ENCODE results near the gene WNK2.

Gene WNK2

DNA sequence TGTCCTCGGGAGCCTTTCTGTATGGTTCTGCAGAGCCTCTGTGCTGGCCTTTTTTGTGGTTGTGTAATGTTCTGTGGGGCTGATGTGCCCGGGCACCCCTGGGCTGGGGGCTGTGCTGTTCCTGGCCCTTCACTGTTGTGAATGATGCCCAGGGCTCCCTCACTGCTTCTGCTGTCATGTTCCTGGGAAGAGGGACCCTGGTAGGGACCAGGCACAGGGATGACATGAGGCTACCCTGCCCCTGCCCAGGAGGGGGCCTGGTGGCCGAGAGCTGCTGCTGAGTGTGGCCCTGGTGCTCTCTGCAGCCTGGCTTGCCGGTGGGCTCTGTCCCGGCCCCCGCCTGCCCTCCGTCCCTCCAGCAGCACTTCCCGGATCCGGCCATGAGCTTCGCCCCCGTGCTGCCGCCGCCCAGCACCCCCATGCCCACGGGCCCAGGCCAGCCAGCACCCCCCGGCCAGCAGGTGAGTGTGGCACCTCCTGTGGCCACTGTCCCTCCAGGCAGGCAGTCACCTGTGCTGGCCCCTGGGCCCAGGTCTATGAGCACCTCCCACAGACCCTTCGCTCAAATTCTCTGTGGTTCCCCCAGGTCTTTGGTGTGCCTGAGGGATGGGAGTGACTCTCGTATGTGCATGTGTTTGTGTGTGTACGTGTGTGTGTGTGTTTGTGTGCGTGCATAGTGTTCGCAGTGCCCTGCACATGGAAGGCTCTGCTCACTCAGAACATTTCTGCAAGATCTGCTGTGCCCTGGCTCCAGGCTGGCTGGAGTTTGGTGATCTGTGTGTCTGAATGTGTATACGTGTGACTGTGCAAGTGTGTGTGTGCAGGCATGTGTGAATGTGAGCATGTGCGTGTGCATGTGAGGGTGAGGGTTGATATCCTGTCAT lies 72.3 kb downstream of the WNK2 start:
- DNase-seq, result no peak

DNA sequence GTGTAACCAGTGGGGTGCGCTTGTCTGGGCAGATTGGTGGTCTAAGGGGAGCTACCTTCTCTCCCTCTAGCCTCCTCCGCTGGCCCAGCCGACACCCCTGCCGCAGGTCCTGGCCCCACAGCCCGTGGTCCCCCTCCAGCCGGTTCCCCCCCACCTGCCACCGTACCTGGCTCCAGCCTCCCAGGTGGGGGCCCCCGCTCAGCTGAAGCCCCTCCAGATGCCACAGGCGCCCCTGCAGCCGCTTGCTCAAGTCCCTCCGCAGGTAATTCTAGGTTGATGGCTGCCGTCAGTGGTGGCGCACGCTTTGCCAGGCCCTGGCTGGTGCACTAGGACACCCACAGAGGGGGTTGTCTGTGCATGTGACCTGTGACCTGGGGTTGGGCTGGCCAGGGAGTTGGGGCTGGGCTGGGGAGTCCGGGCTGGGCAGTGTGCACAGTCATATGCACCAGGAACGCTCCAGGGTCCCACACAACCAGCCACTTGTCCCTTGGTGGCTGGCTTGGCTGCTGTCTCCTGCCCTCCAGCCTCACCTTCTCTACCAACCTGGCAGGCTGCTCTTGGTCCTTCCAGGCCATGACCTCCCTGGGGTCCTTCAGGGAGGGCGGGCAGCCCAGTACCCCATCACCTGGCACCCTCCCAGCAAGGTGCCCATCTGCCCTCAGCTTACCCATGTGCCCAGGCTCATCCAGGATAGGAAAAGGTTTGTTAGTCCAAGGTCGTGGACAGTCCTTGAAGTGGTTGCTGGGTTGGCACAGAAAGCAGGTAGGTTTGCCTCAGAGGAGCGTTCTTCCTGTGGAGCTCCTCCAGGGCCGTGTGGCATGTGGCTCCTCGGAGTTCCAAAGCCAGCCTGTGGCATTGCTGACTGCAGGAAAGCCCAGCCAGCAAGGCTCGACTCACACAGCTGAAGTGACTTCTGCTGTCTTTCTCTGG lies 73.2 kb downstream of the WNK2 start:
- DNase-seq, result no peak

DNA sequence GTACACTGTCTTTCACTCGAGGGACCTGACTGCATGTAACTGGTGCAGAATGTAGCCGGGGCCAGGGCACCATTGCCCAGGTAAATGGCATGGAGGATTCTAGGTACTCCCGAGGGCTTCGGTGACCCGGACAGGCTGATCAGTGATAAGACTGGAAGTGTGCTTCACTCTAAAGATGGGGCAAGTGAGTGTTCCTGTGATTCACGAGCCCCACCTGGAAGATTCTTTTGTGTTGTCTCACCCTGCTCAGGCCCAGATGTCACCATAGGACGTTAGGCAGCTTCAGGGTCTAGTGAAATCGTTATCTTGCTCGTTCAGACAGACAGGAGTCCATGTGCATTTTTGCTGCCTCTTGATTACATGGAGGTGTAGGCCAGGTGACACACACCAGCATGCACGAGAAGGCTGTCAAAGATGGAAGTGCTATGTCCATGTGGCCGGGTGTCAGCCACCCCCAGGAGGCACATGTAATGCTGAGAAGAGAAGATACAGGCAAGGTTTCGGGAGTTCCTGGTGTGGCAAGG lies 73.9 kb downstream of the WNK2 start:
- no peak for DNase-seq

DNA sequence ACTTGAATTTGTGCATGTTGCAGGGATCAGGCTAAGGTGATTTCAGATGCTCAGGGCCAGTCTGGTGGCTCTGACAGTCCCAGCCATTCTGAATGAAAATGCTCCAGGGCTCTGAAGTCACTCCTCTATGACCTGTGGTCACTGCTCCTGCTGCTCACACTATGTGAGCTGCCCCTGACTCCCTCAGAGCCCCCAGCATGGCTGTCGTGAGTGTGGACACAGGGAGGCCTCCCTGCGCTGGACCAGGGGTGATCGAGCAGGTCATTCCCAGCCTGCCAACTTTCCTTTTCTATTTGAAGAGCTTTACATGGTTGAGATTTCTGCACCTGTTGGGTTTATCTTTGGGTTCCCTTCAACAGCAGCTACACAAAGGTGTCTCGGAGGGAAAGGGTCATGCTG lies 74.5 kb downstream of the WNK2 start:
- DNase-seq, result no peak

DNA sequence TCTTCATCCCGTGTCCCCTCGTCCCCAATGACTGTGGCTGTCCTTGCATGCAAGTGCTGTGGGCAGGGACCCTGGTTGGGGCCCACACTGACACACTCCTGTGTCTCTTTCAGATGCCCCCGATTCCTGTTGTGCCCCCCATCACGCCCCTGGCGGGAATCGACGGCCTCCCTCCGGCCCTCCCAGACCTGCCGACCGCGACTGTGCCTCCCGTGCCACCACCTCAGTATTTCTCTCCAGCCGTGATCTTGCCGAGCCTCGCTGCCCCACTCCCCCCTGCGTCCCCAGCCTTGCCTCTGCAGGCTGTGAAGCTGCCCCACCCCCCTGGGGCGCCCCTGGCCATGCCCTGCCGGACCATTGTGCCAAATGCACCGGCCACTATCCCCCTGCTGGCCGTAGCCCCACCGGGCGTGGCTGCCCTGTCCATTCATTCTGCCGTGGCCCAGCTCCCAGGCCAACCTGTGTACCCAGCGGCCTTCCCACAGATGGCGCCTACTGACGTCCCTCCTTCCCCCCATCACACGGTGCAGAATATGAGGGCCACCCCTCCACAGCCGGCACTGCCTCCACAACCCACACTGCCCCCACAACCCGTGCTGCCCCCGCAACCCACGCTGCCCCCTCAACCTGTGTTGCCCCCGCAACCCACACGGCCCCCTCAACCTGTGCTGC lies 75.0 kb downstream of the WNK2 start:
- no peak for DNase-seq

DNA sequence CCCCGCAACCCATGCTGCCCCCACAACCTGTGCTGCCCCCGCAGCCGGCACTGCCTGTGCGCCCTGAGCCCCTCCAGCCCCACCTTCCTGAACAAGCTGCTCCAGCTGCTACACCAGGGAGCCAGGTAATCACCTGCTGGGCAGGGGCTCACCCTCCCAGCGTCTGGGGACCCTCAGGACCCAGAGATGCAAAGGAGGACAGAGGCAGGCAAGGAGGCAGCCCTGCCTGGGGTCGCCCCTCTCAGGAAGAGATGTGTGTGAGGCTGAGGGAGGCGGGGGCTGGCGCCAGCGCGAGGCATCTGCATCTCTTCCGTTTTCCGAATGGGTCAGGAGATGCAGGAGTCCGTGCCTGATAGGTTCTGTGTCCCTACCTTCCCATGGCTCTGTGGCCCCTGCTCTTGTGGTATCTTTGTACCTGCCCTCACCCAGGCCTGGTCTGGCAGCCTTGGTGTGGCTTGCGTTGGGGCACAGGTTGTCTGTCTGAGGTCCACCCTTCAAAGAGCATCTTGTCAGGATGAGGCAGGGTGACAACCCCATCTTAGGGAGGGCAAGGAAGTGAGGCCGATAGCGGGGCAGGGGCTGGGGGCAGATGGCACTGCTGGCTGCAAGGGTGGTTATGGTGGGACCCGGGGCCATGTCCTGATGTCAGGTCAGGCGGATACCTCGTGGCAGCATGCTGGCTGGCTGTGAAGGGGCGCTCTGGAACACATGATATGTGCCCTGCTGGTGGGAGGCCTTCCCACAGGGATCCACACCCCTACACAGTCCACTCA lies 75.7 kb downstream of the WNK2 start:
- no peak for DNase-seq

DNA sequence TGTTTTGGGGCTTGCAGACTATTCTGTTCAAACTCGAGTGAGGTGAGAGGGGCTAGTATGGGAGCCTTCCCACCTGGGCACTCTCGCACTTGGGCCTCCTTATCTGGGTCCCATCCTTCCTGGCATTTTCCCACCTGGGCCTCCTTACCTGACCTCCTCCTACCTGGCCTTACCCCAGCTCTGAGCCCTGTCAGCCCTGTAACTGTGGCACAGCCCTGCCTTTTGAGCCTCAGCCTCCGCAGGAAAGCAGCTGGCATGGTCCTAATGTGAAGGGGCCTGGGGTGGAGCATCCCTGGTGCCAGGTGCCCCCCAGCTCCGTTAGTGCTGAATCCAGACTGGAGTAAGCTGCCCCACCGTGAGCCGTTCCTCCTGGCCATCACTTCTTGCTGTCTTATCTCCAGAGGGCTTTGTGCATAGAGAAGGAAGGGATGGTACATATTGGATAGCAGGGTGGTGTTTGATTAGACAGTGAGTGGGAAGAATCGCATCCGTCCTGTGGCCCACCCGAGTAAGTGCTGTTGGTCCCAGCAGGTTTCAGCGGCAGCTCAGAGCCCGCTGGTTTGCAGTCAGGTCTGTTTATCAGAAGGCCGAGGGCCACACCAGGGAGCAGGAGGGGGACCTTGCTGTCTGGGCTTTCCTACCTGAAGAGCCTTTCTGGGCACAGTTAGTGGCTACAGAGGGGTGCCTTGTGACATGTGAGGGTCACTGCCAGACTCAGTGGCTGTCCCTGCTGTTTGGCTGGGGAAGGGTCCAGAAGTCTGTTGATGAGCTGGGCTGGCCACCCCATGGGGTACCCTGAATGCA lies 76.5 kb downstream of the WNK2 start:
- DNase-seq, result no peak

DNA sequence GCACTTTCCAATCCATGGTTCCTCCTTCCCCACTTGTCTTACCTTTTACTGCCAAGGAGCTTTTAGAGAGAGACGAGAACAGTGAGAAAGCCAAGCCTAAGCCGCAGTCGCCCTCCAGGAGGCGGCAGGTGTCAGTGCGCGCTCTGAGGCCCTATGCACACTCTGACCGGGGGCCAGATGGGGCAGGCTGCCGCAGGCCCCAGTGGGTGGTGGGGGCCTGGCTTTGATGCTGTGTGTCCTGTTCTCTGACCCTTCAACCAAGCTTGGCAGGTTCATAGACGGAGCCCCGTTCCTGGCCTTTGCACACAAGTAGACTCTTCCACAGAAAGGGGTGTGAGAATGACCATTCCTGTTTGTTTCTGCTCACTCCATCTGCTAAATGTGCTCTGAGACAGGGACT lies 77.3 kb downstream of the WNK2 start:
- no peak for DNase-seq

DNA sequence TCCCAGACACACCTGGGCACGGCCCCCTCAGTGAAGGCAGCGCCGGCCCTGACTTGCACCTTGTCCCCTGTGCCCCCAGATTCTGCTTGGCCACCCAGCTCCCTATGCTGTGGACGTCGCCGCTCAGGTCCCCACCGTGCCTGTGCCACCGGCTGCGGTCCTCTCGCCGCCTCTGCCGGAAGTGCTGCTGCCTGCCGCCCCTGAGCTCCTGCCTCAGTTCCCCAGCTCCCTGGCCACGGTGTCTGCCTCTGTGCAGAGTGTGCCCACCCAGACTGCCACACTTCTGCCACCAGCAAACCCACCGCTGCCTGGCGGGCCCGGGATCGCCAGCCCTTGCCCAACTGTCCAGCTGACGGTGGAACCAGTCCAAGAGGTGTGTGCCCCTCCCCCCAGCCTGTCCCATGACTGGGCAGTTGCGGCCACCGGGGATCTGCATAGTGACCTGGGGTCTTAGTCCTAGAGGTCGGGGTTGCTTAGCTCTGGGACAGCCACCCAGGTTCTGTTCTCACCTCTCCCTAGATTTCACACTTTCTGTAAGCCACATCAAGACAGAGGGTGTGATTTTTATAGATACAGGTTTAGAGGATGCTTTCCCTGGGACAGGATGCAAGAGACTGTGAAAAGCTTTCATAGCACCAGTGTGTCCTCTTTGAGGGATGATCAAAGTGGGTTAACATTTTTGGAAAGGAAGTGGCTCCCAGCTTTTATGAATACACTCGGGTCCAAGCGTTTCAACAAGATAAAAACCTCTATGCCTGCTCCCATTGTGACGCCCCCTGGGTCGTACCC lies 78.0 kb downstream of the WNK2 start:
- DNase-seq, result no peak

DNA sequence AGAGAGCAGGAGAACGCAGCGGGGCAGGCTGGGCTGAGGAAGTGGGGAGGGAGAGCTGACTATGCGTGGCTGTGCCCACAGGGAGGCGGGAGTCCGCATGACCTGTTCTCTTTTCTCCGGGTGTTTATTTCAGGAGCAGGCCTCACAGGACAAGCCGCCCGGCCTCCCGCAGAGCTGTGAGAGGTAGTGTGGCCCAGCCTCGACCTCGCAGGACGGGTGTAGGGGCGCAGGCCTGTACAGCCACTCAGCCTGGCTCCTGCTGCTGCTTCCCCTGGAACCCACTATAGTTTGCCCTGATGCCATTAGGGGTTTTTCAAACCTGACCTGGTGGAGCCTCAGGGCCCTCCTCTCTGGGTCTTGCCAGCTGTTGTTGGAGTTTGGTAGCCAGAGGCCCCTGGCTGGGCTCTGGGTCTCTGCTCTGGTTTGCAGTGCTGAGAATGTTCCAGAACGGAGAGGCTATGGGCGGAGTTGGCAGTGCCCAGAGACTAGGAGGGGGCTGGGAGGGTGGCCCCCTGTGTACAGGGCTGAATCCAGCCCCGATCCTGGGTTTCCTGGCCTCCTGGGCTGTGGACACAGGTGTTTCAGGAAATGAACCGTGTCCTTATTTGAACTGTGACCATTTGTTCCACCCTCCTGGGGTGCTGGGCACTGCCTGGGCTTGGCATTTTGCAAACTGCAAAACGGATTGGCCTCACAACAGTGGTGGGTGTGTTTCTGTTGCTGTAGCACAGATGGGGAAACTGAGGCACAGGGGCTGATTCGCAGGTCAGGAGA lies 78.8 kb downstream of the WNK2 start:
- no peak for DNase-seq

DNA sequence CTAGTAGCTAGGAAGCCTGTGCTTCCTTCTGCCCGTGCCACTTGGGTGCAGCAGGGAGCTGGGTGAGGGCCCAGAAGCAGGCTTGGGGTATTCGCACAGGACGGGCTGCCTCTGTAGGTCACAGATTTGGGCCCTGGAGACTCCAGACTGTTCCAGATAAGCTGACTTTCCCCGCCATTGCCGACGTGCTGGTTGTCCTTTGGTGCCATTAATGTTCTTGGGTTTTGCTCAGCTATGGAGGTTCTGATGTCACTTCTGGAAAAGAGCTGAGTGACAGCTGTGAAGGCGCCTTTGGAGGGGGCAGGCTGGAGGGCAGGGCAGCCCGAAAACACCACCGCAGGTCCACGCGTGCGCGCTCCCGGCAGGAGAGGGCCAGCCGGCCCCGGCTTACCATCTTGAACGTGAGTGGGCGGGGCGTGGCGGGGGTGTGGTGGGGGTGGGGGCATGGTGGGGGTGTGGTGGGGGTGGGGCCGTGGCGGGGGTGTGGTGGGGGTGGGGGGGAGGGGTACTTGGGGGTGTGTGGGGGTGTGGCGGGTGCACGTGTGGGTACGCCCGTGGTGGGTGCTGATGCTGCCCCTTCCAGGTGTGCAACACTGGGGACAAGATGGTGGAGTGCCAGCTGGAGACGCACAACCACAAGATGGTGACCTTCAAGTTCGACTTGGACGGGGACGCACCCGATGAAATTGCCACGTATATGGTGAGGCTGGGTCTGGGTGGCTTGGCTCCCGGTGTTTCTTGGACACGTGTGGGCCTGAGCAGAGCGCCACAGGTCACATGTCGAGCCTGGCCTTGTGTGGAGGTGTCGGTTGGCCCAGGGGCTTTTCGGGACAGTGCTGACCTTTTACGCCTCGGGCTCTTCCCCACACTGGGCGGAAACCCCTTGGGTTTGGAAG lies 79.6 kb downstream of the WNK2 start:
- DNase-seq, result no peak

DNA sequence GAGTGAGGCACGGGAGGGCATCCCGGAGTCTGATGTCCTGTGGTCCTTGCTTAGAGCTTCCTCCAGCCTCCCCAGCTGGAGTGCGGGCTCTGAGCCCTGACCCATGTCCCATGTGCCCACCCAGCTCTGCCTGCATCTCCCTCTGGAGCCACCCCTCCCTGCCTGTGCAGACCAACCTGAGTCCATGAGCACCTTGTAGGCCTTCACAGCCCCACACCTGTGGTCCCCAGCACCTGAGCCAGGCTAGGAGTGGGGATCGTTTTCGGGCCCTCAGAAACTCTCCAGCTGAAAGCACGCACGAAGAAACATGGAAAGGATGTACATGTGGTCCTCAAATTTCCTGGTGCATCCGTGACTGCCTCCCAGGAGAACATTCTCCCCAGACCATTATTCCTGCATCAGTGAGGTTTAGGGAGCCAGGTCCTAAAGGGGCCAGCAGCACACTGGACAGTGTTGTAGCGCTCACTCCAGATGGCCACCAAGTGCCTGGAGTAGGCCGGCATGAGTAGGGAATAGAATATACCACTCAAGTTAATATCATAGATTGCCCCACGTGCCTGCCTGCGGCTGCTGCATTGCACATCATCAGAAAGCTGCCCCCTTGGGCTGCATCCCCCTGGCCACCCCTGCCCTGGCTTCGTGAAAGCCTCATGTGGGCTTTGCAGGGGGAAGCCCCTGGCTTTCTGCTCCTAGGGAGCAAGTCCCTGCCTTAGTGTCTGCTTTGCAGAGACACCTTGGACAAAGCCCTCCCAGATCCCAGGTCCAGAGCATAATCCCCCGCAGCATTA lies 80.6 kb downstream of the WNK2 start:
- DNase-seq, result no peak

DNA sequence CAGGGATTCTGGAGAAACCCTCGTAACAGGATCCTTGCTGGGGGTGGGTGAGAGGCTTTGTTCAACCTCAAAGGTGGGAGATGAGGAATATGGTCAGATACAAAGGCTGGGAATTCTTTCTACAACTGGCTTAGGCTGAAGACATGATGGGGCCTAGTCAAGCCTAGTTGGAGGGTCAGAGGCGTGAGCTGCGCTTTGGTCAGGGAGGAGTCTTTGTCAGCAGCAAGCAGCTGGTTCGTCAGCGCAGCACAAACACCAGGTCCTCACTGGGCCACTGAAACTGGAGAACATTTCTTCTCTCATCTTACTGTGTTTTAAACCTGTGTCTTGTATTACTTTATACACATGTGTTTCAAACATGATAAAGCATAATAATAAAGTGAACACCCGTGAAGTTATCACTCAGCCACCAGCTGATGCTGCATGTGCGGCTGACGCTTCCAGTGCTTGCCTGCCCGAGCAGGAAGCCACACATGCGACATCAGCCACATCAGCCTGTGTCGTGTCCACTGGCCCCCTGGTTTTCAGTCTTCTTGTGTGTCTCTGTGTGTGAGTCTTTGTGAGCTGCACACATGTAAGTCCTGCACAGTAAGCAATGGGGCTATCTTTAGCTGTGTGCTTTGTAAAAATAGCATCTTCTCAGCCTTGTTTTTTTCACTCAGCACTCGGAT lies 81.5 kb downstream of the WNK2 start:
- DNase-seq, result no peak

DNA sequence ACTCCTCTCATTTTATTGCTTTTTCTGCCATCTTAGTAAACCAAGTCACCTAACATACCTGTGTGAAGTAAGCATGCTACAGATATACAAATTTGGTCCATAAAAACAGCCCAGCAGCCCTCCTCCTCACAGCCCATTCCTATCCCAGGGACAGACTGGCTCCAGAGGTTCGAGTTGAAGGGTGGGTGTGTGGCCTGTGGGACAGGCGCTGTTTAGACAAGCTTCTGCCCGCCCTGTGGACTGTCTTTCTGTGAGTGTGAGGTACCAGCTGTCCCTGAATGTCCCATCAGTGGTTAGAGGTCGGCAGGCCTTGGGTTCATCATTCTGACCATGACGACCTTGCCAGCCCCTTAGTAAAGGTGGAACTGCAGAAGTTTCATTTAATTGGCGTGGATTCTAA lies 82.0 kb downstream of the WNK2 start:
- no peak for DNase-seq

DNA sequence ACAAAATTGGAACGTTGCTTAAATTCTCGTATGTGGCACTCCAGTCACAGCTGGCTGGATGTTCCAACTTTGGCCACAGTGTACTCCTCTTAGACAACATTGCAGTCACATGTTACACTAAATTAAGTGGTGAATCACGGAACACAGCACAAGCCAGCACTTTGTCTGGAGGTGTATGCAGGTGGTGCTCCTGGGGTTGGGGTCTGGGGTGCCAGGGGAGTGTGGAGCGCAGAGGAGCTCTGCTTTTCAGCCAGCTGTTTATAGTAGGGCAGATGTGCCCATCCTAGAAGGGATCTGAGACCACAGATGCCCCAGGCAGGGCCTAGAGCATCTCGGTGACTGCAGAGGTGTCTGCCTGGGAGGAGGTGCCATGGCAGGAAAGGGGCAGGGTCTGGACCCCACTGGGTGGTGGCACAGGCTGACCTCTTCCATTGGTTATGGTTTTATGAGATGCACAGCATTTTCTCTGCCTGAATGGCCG lies 82.6 kb downstream of the WNK2 start:
- no peak for DNase-seq

DNA sequence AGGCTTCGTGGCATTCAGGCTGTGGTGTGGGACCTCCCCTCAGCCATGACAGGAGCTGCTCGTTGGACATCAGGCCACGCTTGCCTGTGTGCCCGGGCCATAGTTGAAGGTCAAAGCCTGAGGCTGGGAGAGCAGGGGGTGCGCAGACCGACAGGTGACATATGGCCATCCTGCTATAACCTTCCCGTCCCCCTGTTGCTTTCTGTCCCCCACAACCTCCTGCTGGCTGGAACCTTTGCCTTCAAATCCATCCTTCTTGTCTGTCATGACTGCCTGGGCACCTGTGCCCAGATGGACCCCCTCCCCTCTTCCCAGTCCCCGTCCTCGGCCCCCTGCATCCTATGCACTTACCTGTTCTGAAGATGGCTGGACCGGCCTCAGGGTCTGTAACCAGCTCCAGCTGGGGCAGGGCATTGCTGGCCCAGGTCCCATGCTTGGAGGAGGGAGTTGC lies 83.2 kb downstream of the WNK2 start:
- no peak for DNase-seq
